T-helper 1 cell treated with Interleukin-12 subunit alpha and Interleukin-12 subunit beta and Interleukin-4 antibody, amounts not matched to agents 30 ng/mL and 1 ng/mL, for 36 hours (primary cell): ENCODE data around the gene CREG1. TPM values are rescaled to one million over a fixed set of nuclear protein-coding genes. Genes with fewer than 3 reads are reported as not detected.

Experiments
- total RNA-seq: library from RNA; stranded (reverse); gene quantifications from 2 replicates; pipeline ENCODE4 v1.2.3, GENCODE V29; 2022

The CREG1 gene
- total RNA-seq, 1 donor from 2014 or later = 13.7 TPM

Other genes starting within 250 kb of the CREG1 start
- gene CD247, start 35.2 kb downstream of the CREG1 start, total RNA-seq = 211 and 220 TPM in 2 replicates
- gene RCSD1, start 76.5 kb upstream of the CREG1 start, total RNA-seq = 131 and 132 TPM in 2 replicates
- gene MPZL1, start 168.2 kb upstream of the CREG1 start, total RNA-seq = 36.0 and 38.4 TPM in 2 replicates